GM12874 (cell line): Measurements from ENCODE around the gene YBX3.

Experiments used
- TF ChIP-seq, protein P1 (sequence below): IDR thresholded peaks from 2 replicates; pipeline ENCODE4 v1.5.1; 2011; ENCODE audit warnings: low read depth, mild to moderate bottlenecking, control low read depth, low read length, moderate library complexity; ENCODE audit not compliant: insufficient read depth

YBX3 gene

DNA sequence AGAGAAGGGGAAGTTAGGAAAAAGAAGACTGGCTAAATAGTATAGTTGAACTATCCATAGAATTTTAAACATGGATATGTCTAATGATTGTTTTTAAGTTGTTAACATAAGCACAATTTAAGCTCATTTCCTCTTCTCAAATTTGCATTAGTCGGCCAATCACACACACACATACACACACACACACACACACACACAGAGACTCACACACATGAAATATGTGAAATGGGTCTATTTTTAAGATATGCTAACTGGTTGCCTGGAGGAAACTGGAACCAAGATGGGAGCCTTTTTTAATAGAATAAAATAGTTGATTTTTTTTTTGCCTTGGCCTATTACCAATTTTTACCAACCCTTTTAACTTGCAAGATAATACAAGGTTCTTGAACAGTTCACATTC lies 25.3 kb downstream of the YBX3 start:
- TF ChIP-seq, protein P1, sequence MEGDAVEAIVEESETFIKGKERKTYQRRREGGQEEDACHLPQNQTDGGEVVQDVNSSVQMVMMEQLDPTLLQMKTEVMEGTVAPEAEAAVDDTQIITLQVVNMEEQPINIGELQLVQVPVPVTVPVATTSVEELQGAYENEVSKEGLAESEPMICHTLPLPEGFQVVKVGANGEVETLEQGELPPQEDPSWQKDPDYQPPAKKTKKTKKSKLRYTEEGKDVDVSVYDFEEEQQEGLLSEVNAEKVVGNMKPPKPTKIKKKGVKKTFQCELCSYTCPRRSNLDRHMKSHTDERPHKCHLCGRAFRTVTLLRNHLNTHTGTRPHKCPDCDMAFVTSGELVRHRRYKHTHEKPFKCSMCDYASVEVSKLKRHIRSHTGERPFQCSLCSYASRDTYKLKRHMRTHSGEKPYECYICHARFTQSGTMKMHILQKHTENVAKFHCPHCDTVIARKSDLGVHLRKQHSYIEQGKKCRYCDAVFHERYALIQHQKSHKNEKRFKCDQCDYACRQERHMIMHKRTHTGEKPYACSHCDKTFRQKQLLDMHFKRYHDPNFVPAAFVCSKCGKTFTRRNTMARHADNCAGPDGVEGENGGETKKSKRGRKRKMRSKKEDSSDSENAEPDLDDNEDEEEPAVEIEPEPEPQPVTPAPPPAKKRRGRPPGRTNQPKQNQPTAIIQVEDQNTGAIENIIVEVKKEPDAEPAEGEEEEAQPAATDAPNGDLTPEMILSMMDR = no peak

DNA sequence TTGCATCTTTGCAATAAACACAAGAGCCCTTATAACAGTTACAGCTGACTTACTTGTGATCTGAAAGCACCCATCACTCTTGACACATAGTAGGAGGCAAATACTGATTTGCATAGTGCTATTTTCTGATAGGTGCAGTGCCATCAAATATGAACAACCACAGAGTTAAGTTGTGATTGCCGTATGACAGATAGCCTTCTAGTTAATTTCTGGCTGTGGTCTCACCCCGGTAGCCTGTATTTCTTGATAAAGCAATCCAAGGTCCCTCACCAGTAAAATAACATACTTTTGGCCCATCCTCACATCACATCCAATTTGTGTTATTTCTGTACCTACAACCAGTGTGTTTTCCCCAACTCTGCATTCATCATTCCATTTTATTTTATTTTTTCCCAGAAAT lies 26.0 kb downstream of the YBX3 start:
- TF ChIP-seq, protein P1 = no peak

DNA sequence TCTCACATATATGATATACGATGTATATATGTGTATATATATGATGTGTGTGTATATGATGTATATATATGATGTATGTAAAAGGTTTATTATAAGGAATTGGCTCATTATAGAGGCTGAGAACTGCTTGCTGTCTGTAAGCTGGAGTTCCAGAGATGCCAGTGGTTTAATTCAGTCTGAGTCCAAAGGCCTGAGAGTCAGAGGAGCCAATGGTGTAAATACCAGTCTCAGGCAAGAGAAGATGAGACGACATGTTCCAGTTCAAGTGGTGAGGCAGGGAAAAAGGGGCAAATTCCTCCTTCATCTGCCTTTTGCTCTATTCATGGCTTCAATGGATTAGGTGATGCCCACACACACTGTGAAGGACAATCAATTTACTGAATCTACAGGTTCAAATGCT lies 32.2 kb downstream of the YBX3 start:
- TF ChIP-seq, protein P1 = no peak

DNA sequence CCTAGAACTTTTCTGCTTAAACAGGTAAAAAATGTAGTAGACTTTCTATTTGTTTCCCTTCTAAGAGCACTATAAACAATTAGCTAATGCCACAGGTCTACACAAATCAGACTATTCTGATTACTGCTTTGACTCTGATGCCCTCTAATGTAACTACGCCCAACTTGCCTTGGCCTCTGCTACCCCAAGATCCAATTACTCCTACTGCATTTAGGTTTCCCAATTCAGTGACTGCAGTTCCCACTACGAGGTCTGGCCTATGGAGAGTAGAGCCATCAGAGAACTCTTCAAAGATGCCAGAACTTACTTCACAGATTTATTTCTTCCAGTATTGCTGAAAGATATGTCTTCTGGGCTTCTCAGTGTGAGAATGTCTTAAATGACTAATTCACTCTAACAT lies 34.0 kb downstream of the YBX3 start:
- TF ChIP-seq, protein P1 = no peak

DNA sequence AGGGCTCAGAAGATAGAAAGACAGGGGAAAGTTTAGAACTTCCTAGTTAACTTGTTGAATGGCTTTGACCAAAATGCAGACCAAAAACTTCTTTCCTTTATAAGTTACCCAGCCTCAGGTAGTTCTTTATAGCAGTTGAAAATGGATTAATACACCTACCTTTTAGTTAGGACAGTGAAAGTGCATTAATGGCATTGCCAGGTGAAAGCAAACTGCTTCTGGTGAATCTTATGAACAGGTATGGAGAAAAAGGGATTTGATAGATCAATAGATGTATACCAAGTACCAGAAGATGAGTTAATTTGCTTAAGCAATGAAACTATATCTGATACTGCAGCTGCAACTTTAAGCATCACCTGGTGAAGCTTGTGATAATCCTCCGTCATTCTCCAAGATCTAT lies 35.1 kb downstream of the YBX3 start:
- TF ChIP-seq, protein P1 = no peak

DNA sequence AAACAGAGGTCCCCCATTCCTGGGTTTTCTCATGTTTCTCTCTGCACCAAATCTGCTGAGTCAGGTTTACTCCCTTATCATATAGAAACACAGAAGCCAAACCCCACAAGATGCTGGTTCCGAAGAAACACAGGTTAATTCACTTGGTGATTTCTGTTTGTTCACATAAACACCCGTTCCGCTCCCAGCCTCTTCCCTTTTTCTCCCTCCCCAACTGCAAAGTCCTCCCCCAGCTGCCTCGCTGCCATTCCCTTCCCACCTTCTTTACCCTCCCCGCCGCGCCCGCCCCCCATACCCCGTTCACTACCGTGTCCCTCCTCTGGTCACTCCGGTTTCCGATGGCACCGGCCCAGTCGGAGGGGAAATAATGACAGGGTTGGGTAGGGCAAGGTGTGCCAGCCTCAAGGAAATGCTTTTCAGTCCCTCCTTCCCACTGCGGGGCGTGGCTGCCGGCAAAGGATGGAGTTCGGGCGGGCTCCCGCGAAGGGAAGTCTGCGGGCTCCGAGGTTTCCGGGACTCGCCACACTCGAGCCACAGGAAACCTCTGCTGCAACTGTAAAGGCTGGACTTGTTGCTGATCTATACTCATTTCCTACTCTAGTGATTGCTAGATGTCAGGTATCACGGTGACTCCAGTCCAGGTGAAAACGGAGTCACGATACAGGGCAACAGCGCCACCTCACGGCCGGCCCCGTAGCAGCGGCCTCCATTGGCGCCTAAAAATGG lies 49.3 kb downstream of the YBX3 start, which contains the start of gene STYK1:
STYK1 (minus strand) TSS at position 394 of the 726 bp plus-strand sequence. CDS start 39,434 bp downstream, outside the sequence.
- TF ChIP-seq, protein P1 = peak; percentile 86

DNA sequence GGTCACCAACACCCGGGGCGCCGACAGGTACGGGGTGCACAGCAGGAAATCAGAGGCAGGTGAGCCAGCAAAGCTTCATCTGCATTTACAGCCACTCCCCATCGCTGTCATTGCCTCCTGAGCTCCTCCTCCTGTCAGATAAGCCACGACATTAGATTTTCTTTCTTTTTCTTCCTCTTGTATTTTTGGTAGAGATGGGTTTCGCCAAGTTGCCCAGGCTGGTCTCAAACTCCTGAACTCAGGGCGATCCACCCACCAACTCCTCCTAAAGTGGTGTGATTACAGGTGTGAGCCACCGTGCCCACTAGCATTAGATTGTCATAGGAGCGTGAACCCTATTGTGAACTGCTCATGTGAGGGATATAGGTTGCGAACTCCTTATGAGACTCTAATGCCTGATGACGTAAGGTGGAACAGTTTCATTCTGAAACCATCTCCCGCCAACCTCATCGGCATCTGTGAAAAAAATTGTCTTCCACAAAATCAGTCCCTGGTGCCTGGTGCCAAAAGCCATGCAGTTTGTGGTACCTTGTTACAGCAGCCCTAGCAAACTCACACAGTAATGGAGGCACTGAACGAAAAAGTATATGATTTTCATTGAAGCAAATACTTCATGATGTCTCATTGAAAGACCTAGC lies 50.8 kb downstream of the YBX3 start:
- TF ChIP-seq, protein P1 = no peak
